ENCODE data around the gene IKZF2.

The IKZF2 gene

GRCh38 chr2:213098612-213099011 lies 52.8 kb downstream of the IKZF2 start:
- no peak for DNase-seq (ENCODE audit: low read depth)

- no peak for DNase-seq (ENCODE audit: low read depth)
Observed at GRCh38 chr2:213091765-213092164, 59.6 kb downstream of the IKZF2 start.

GRCh38 chr2:213090772-213091171 lies 60.6 kb downstream of the IKZF2 start:
- no peak for DNase-seq (ENCODE audit: low read depth)

- no peak for DNase-seq (ENCODE audit: low read depth)
Observed at GRCh38 chr2:213089438-213089837, 62.0 kb downstream of the IKZF2 start.

- DNase-seq (ENCODE audit: low read depth), result no peak
Observed at GRCh38 chr2:213087040-213087439, 64.4 kb downstream of the IKZF2 start.

- DNase-seq (ENCODE audit: low read depth), result no peak
Observed at GRCh38 chr2:213086571-213086970, 64.8 kb downstream of the IKZF2 start.

GRCh38 chr2:213086050-213086449 lies 65.4 kb downstream of the IKZF2 start:
- no peak for DNase-seq (ENCODE audit: low read depth)

GRCh38 chr2:213085538-213085937 lies 65.9 kb downstream of the IKZF2 start:
- no peak for DNase-seq (ENCODE audit: low read depth)

GRCh38 chr2:213084261-213084660 lies 67.2 kb downstream of the IKZF2 start:
- no peak for DNase-seq (ENCODE audit: low read depth)

- no peak for DNase-seq (ENCODE audit: low read depth)
Observed at GRCh38 chr2:213080969-213081617, 70.3 kb downstream of the IKZF2 start.

- no peak for DNase-seq (ENCODE audit: low read depth)
Observed at GRCh38 chr2:213079756-213080155, 71.7 kb downstream of the IKZF2 start.

- no peak for DNase-seq (ENCODE audit: low read depth)
Observed at GRCh38 chr2:213078686-213079085, 72.7 kb downstream of the IKZF2 start.

GRCh38 chr2:213069531-213069930 lies 81.9 kb downstream of the IKZF2 start:
- no peak for DNase-seq (ENCODE audit: low read depth)

GRCh38 chr2:213068676-213069359 lies 82.6 kb downstream of the IKZF2 start:
- DNase-seq (ENCODE audit: low read depth), result no peak

- DNase-seq (ENCODE audit: low read depth), result no peak
Observed at GRCh38 chr2:213067888-213068287, 83.5 kb downstream of the IKZF2 start.

GRCh38 chr2:213066443-213066743 lies 85.0 kb downstream of the IKZF2 start:
- no peak for DNase-seq (ENCODE audit: low read depth)

- no peak for DNase-seq (ENCODE audit: low read depth)
Observed at GRCh38 chr2:213065583-213066442, 85.6 kb downstream of the IKZF2 start.

- no peak for DNase-seq (ENCODE audit: low read depth)
Observed at GRCh38 chr2:213064099-213064498, 87.3 kb downstream of the IKZF2 start.

- no peak for DNase-seq (ENCODE audit: low read depth)
Observed at GRCh38 chr2:213057977-213058376, 93.4 kb downstream of the IKZF2 start.

GRCh38 chr2:213046431-213046830 lies 105.0 kb downstream of the IKZF2 start:
- DNase-seq (ENCODE audit: low read depth), result no peak

- DNase-seq (ENCODE audit: low read depth), result no peak
Observed at GRCh38 chr2:213043566-213043965, 107.8 kb downstream of the IKZF2 start.

GRCh38 chr2:213042262-213042661 lies 109.2 kb downstream of the IKZF2 start:
- DNase-seq (ENCODE audit: low read depth), result no peak

GRCh38 chr2:213036836-213037235 lies 114.6 kb downstream of the IKZF2 start:
- no peak for DNase-seq (ENCODE audit: low read depth)

All from activated T-helper 1 cell treated with Interleukin-2 at 50 U/mL for 16 hours (primary cell).